RCC 7860 (cell line): ENCODE results near the gene AKT1S1.

ENCODE experiments used
- DNase-seq: peaks from one replicate; pipeline ENCODE4 v3.0.0-alpha.2; 2015; ENCODE audit warnings: low spot score
- FAIRE-seq: peaks from 2 replicates; lab custom pipeline; 2012; peaks lifted over from hg19 to GRCh38; lab: Jason Lieb, UNC

AKT1S1 gene

DNA sequence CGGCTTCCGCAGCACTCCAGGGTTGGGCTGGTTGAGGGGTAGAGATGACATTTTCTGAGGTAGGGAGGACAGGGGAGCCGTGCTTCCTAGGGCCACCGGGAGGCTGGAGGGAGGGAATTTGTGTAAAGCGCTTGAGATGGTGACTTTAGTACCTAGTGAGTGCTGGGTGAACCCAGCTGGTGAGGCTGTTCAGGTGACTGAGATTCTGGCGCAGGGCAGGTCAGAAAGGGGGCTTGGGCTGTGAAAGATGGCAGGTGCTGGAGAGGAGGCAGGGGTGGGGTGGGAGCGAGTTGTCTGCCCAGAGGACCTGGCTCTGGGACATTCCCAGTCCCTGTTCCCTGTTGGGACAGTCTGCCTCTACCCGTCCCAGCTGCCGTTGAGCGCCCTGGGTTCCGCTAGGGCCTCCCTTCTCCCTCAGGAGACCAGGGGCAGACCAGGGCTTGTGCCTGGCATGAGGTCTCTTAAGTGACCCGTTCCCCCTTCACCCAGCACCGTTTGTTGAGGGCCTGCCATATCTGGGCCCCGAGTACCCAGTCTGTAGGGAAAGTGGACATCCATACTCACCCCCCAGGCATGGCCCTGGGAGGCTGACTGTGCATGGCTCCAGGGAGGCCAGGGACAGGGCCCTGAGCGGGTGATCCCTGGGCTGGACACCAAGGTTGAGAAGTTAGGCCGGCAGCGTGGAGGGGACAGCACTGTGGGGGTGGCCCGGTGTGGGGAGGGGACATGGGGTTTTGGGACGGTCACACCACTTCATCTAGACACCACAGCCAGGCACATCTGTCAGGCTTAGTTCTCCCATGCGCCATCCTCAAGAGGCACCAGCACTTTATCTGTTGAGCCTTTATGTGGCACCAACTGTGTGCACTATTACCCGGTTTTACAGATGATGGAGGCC lies 21.2 kb downstream of the AKT1S1 start:
- FAIRE-seq (no peak), DNase-seq (no peak)

DNA sequence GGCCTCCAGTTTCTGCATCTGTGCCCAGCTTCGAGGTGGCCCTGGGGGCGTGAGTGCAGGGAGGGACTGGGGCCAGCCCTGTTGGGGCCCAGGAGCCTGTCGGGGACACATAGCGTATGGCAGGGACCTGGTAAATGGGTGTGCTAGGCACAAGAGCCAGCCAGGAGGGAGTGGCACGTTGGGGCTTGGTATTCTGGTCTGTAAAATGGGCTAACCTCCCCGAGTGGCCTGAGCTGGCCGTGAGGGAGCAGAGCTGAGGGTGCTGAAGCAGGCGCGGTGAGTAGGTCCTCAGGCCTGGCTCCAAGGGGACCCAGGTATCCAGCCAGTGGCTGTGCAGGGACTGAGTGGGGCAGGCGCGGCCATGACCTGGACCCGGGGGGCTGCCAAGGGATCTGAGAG lies 21.9 kb downstream of the AKT1S1 start:
- DNase-seq (no peak), FAIRE-seq (no peak)

DNA sequence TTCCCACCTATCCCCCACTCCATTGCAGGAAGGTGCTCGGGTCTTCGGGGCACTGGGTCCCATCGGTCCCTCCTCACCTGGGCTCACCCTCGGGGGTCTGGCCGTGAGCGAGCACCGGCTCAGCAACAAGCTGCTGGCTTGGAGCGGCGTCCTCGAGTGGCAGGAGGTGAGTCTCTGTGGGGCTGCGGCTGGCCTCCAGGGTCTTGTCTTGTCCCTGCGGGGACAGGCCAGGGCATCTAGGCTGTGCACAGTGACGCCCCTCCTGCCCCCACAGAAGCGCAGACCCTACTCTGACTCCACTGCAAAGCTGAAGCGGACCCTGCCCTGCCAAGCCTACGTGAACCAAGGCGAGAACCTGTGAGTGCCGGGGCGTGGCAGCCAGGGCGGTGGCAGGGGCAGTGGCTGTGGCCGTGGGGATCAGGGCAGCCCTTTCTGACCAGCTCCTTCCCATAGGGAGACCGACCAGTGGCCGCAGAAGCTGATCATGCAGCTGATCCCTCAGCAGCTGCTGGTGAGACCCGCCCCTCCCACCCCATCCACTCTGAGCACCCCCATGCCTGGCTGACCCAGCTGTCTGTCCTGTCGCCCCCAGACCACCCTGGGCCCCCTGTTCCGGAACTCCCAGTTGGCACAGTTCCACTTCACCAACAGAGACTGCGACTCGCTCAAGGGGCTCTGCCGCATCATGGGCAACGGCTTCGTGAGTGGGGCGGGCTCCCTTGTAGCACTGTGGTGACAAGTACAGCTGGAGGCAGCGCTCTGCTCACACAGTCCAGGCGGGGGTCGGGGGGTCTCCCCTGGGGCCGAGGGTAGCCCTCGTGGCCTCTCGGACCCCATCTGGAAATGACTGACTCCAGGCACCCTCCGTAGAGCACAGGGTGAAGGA lies 22.5 kb downstream of the AKT1S1 start:
- FAIRE-seq (no peak), DNase-seq (no peak)

DNA sequence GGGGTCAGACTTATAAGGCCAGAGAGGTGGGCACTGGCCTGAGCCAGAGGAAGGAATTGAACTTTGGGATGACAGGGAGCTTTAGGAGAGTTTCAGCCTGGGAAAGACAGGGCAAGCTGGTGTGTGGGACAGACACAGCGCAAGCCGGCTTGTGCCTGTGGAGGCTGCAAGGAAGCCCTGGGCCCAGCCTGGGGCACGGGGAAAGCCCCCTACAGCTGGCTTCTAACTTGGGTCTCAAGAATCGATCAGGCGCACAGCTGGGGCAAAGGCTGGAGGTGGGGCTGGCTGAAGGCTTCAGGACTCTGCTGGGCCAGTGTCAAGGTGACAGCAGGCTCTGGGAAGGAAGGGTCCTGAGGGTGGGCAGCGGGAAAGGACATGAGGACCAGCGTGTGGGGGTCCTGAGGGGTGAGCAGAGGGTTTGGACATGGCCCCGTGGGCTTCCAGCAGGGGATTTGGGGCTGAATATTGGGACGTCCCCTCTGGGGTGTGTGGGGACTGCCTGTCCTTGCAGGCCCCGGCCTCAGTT lies 23.2 kb downstream of the AKT1S1 start:
- FAIRE-seq = no peak

DNA sequence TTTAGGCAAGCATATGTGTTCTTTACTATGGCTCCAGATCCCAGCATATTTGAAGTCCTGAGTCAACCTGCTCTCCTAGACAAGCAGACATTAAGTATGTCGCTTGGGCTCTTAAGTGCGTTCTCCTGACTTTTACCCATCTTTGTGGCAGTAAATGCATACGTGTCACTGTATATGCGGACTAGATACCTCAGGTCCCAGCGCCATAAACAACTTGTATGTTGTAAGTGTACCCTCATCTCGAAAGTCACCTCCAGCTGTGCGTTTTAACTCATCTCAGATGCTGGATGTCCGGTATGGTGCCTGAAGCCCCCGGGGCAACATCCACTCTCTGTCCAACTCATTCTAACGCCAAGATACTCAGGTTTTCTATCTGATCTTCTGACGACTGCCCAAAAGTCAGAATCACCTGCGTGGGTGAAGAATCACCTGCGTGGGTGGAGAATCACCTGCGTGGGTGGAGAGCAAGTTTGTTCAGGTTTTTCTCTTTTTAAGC lies 24.5 kb downstream of the AKT1S1 start:
- DNase-seq (no peak), FAIRE-seq (no peak)

More for the DNA sequence above, 23.2 kb downstream of the AKT1S1 start:
- DNase-seq = no peak

DNA sequence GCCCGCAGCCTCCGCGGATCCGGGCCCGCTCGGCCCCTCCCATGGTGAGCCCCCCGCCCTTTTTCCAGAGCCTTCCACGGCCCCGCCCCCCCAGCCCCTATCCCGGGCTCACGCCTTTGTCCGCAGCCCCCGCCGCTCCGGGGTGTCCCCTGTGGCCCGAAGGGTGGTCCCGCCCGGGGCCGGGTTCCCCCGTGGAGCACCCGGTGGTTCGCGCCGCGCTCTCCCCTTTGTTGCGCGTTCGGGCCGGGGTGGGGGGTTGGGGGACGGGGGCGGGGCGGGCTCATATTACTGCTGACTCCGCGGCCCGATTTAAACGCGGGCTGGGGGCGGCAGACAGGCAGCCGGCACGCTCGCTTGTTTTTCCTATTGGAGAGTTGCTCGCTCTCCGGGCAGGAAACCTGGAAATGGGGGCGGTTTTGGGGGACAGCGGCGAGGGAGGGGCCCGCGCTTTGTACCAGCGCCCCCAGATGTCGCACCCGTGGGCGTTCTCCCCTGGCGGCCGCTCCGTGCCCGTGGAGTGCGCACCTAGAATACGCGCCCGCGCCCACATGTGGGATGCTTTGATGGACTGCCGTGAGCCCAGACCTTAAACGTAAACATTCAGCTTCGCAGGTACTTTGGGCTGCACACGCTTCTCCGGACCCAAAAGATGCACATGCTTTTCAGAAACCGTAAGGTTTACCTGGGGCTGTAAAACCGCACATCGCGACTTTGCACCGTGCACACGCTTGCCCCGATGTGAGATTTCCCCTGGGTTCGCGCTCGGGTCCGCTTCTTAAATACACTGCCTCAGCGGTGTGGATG lies 25.5 kb downstream of the AKT1S1 start:
- FAIRE-seq (no peak), DNase-seq (no peak)

DNA sequence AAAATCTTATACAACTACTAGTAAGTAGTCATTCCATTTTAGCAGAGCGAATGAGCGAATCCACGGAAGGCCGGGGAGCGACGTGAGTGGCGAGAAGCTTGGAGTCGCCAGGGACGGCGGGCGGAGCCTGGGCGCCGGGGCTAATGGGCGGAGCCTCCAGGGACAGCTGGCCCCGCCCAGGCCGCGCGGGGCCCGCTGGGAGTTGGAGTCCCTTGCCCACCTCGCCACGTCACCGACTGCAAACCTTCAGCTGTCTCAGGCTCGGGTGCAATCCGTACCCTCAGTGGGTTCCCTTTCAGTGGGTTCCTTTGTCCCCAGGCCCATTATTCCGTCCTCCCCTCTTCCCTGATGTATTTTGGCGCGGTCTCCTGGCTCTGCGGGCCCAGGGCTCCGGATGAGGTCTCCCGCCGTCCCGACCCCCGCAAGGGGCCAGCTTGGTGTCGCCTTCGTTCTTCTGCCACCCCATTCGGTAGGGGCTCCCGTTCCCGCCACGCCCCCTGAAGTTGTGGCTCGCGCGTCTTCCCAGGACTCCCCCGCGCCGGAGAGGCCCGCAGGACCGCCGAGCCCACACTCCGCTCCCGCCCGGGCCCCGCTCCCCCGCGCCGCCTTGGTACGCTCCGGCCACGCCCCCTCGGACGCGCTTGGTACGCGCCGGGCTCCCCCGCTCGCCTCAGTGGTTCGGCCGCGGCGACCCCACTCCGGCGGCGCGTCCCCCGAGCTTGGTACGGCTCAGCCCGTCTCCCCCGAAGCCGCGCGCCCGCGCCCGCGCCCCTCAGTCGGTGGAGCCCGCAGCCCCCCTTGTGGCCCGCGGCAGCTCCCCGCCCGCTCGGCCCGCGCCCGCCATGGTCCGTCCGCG lies 26.4 kb downstream of the AKT1S1 start, which contains the start of gene PTOV1:
Gene PTOV1 (plus strand): TSS at position 673 of the 856 bp plus-strand sequence.
- DNase-seq (peak; percentile 68), FAIRE-seq (no peak)

DNA sequence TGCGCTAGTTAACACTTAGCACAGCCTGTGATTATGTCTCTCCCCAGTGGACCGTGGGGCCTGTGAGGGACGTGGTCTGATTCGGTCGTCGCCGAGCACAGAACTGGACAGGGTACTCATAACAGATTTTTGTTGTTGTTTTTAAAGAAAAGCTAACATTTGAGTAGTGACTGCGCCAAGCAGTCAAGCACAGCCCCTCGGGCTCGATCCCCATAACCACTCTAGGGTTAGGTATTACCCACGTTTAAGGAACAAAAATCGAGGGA lies 27.0 kb downstream of the AKT1S1 start:
- FAIRE-seq = no peak

DNA sequence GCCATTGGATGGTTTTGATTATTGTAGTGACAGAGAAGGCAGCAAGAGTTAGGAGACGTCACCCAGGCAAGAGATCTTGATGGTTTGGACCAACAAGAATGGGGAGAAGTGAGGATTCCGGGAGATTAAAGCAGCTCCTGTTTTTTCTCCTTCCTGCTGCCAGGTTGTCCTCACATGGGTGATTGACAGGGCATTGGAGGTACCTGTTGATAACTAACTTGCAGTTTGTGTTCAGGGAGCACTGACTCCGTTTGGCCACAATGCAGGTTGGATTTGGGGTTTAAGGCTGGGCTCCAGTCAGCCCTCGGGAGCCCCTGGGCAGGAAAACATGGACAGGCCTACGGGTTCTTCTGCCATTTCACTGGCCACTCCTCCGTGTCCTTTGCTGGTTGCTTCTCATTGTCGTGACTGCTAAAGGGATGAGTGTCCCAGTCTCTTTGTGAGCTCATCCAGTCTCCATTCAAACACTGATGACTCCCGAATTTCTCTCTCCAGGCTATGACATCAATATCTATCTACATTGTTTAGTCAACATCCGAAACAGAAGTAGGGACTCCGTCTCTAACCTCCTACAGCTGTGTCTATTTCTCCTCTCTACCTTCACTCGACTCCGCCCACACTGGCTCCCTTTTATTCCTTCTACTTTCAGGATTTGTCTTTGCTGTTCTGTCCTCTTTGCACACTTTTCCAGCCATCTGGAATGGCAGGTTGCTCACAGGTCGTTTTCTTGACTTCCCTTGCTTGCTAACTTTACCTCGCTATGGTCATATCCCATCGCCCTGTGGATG lies 27.5 kb downstream of the AKT1S1 start:
- no peak for FAIRE-seq
- no peak for DNase-seq

More for the DNA sequence above, 27.0 kb downstream of the AKT1S1 start:
- no peak for DNase-seq

DNA sequence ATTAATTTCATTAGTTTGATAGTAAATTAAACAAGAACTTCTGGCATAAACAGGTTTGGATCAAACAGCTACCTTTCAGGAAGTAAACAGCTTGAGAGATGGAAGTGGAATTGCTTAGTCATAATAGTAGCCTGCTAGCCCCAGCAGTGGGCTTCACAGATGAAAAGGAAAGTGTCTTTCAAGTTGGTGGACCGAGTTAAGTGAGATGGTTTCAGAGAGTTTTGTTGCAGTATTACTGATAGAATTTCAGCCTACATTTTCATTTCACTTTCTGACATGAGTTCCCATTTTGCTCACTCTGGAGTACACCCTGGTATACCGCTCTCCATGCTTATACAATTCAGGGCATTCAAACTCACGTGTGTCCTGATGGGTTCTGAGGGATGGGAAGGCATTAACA lies 28.2 kb downstream of the AKT1S1 start:
- DNase-seq = no peak
- no peak for FAIRE-seq

DNA sequence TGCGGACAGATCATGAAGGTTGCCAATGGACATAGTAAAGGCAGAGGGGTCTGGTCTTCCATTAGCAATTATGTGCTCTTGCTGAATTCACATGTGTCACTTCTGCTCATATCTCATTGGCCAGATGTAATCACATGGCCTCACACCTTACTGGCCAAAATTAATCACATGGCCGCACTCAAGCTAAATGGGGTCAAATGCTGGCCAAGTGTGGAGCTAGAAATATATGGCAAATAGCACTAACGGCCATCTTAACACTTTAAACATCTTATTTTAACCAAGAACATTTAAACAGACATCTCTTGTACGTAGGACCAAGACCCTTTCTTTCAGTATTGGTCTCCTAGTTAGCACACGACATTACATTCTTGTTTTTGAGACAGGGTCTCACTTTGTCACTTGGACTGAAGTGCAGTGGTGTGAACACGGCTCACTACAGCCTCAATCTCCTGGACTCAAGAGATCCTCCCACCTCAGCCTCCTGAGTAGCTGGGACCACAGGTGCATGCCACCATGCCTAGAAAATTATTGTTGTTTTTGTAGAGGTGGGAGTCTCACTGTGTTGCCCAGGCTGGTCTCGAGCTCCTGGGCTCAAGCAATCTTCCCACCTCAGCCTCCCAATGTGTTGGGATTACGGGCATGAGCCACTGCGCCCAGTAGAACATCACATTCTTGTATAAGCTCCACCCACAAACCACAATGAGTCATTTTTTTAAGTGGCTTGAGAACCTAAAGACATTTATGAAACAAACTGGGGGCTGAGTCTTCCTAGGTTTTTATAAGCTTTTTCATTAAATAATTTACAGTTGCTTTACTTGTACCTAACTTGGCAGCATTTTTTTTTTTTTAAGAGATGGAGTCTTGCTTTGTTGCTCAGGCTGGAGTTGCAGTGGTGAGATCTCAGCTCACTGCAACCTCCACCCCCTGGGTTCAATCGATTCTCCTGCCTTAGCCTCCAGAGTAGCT lies 29.1 kb downstream of the AKT1S1 start:
- DNase-seq = peak; percentile 72
- FAIRE-seq = peak; percentile 86

DNA sequence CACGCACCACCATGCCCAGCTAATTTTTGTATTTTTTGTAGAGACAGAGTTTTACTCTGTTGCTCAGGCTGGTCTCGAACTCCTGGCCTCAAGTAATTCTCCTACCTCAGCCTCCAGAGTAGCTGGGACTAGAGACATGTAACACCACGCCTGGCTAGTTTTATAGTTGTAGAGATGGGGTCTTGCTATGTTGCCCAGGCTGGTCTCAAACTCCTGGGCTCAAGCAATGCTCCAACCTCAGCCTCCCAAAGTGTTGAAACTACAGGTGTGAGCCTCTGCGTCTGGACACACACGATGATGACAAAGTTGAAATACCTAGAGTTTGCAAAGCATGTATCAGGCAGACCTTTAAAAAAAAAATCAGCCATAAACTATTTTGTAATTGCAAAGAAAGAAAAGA lies 30.7 kb downstream of the AKT1S1 start:
- DNase-seq (no peak), FAIRE-seq (no peak)

DNA sequence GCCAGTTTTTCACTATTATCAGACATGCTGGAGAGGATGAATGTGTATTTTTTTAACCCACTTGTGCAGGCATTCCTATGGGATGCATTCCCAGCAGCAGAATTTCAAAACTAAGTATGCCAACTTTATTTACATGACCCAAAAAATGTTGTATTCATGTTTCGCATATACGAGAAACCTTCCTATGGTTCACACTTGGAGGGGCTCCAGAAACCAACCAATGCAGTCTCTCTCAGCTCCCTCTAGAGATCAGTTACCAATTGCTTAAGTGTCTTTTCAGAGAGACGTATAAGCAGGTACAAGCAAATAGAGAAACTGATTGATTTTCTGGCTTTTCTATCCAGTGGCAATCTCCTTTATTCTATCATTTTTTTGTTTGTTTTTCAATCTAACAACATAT lies 31.7 kb downstream of the AKT1S1 start:
- FAIRE-seq (no peak), DNase-seq (no peak)

DNA sequence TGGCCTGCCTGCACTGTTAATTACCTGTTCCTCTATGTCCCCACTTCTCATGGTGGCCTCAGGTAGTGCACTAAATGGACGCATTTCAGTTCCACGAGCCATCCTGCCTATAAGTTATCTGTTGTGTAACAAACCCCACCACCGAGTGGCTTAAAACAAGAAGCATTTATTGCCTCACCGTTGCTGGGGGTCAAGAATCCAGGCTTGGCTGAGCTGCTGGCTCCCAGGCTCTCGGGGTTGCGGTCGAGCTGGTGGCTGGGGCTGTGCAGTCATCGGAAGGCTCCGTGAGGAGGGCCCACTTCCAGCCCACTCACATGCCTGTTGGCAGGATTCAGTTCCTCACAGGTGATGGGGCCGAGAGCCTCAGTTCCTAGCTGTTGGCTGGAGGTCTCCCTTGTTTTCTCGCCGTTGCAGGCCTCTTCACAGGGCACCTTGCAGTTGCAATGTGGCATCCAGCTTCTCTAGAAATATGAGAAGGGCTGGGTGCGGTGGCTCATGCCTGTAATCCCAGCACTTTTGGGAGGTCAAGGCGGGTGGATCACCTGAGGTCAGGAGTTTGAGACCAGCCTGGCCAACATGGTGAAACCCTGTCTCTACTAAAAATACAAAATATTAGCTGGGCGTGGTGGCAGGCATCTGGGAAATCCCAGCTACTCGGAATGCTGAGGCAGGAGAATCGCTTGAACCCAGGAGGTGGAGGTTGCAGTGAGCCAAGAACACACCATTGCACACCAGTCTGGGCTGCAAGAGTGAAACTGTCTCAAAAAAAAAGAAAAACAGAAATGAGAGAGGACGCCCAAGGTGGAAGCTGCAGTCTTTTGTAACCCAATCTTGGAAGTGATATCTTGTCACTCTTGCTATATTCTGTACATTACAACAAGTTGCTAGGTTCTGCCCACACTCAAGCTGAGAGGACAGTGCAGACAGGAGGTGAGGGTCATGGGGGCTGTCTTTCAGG lies 32.7 kb downstream of the AKT1S1 start:
- FAIRE-seq (no peak), DNase-seq (no peak)

DNA sequence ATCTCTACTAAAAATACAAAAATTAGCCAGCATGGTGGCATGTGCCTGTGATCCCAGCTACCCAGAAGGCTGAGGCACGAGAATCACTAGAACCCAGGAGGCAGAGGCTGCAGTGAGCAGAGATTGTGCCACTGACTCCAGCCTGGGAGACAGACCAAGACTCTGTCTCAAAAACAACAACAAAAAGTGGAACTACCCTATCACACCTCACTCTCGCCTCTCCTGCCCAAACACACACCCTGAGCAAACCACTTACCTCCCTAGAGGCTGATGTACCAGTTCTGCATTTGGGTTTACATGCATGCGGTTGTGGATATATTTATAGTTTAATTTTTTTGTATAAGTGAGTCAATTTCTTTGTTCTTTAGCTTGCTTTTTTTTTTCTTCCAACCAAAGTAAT lies 33.9 kb downstream of the AKT1S1 start:
- no peak for FAIRE-seq
- DNase-seq = no peak

DNA sequence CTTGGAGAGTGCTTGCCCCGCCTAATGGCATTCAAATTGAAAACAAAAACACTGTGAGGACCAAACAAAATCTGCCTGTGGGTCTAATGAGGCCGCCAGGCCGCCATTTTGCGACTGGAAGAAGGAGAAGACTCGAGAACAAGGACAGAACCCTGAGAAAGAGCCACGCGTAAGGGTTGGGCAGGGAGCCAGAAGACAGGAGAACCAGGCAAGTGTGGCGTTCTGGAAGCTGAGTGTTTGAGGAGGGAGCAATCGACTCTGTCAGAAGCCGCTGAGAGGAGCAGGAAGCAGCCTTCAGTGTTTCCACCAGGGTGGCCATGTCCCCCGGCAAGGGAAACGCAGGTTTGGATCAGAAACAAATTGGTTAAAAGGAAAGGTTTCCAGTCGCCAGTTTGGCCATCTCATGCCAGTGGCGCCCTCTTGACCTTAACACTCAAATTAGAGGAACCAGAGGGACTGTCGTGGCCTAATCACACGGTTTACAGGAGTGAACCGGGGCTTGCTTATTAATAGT lies 36.4 kb downstream of the AKT1S1 start:
- DNase-seq (no peak), FAIRE-seq (no peak)

DNA sequence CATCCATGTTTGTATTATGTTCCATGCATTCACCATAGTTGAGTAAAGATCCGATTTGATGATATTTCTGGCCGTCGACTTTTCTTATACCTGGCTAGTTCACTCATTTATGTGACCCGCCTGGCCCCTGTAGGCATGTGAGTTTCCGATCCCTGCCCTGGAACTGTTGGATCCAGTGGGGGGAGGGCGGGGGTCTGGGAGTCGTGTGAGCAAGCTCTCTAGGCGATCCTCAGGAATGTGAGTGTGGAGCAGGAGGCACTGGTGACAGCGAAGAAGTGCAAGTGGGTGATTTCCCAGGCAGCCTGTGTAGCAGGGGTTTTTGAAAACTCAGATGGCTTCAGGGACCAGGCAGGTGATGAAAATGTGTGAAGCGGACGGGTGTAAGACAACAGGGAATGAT lies 36.8 kb downstream of the AKT1S1 start:
- DNase-seq (no peak), FAIRE-seq (no peak)
